Loucy (cell line): ENCODE data around the gene SERPINB6.

Experiments
- H2AFZ ChIP-seq: fragments of 200-600 bp; sonication (generic); 2 replicates; pipeline ENCODE4 v1.6.0; 2016; ENCODE audit warnings: antibody characterized with exemption, mild to moderate bottlenecking, low read length, moderate library complexity
- H3F3A ChIP-seq: fragments of 200-600 bp; 2 replicates; pipeline ENCODE4 v1.6.0; 2016; ENCODE audit warnings: antibody characterized with exemption, low read depth, mild to moderate bottlenecking
- H3K27me3 ChIP-seq: fragments of 200-600 bp; sonication (generic); 2 replicates; pipeline ENCODE4 v1.6.1; 2014; ENCODE audit warnings: low read length, mild to moderate bottlenecking; ENCODE audit not compliant: insufficient read depth, poor library complexity, severe bottlenecking
- H3K36me3 ChIP-seq: fragments of 200-600 bp; sonication (generic); 2 replicates; pipeline ENCODE4 v1.6.1; 2016; ENCODE audit warnings: low read length; ENCODE audit not compliant: insufficient read depth
- H3K4me1 ChIP-seq: fragments of 200-600 bp; sonication (generic); 2 replicates; pipeline ENCODE4 v1.5.1; 2014; ENCODE audit warnings: low read length, mild to moderate bottlenecking; ENCODE audit not compliant: insufficient read depth, poor library complexity, severe bottlenecking
- H3K4me2 ChIP-seq: fragments of 200-600 bp; sonication (generic); 2 replicates; pipeline ENCODE4 v1.6.0; 2014; ENCODE audit warnings: antibody characterized with exemption, low read length, low read depth, mild to moderate bottlenecking; ENCODE audit not compliant: poor library complexity, severe bottlenecking
- H3K4me3 ChIP-seq: fragments of 200-600 bp; sonication (generic); 2 replicates; pipeline ENCODE4 v1.5.1; 2014; ENCODE audit warnings: low read length, mild to moderate bottlenecking, mixed read lengths; ENCODE audit not compliant: poor library complexity, severe bottlenecking
- H3K79me2 ChIP-seq: fragments of 200-600 bp; sonication (generic); 2 replicates; pipeline ENCODE4 v1.6.1; 2014; ENCODE audit warnings: low read length; ENCODE audit not compliant: insufficient read depth
- H3K9ac ChIP-seq: fragments of 200-600 bp; sonication (generic); 2 replicates; pipeline ENCODE4 v1.6.0; 2014; ENCODE audit warnings: mild to moderate bottlenecking, low read depth, low read length, moderate library complexity; ENCODE audit not compliant: poor library complexity, severe bottlenecking
- H3K9me2 ChIP-seq: fragments of 200-600 bp; sonication (generic); replicated peaks from 2 replicates; pipeline ENCODE4 v1.6.1; 2016; ENCODE audit warnings: low read depth, low read length, mixed read lengths
- H3K9me3 ChIP-seq: fragments of 200-600 bp; sonication (generic); 2 replicates; pipeline ENCODE4 v1.6.1; 2014; ENCODE audit warnings: mild to moderate bottlenecking, antibody characterized with exemption, low read length, low read depth; ENCODE audit not compliant: insufficient read depth
- H4K20me1 ChIP-seq: fragments of 200-600 bp; sonication (generic); 2 replicates; pipeline ENCODE4 v1.6.0; 2014; ENCODE audit warnings: antibody characterized with exemption, low read length, mild to moderate bottlenecking; ENCODE audit not compliant: insufficient read depth, poor library complexity, severe bottlenecking
- EZH2phosphoT487 ChIP-seq: fragments of 200-600 bp; IDR thresholded peaks from 2 replicates; pipeline ENCODE4 v1.6.1; 2018; ENCODE audit warnings: antibody characterized with exemption, mild to moderate bottlenecking, moderate library complexity, borderline replicate concordance
- TF ChIP-seq, protein P1 (sequence below): fragments of 200-600 bp; sonication (generic); conservative IDR thresholded peaks from 2 replicates; pipeline ENCODE4 v1.5.1; 2014; ENCODE audit warnings: mild to moderate bottlenecking, antibody characterized with exemption, low read length

The SERPINB6 gene

DNA sequence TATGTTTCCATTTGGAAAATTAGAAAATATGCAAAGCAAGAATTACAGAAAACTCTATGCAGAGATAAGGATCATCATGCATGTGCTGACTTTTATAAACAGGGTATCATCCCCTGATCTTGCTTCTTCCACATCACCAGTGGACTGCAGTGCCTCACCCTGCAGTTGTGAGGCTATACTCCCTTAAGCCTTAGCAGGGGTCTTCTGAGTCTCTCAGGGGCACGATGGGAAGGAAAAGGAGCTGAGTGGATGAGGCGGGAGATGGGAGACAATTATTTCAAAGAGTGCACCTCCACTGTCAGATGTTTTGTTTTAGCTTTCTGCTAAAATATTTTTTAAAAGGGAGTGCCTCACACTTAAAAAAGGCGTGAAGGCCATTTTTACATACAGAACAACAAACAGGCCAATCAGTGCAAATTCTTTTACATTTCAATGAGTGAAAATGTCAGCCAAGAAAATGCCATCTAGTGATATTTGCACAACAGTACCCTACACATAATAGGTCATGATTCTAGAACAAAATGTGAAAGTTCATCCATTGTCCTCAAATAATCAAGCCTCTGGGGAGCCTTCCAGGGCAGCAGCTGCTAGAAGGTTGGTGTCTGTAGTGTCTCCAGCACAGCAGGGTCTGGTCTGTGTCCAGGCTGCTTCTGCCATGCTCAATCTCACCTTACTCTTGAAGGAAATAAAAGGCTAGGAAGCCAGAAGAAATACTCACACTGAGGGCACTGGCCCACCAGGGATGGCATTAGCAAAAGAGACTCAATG lies 55.0 kb downstream of the SERPINB6 start:
- Histone ChIP-seq H3K4me1 (peaks cover 6% of the 10 kb centered on the region), H3K9me2 (no peaks in the 10 kb centered on the region), H3K4me3 (no peak overlapping the region), H3K79me2 (no peaks in the 10 kb centered on the region), H3F3A (no peaks in the 10 kb centered on the region), H2AFZ (no peak overlapping the region), H4K20me1 (no peaks in the 10 kb centered on the region), H3K9ac (no peak overlapping the region), H3K4me2 (no peak overlapping the region), H3K27me3 (no peaks in the 10 kb centered on the region), H3K9me3 (no peaks in the 10 kb centered on the region), H3K36me3 (no peaks in the 10 kb centered on the region)
- TF ChIP-seq, protein P1, sequence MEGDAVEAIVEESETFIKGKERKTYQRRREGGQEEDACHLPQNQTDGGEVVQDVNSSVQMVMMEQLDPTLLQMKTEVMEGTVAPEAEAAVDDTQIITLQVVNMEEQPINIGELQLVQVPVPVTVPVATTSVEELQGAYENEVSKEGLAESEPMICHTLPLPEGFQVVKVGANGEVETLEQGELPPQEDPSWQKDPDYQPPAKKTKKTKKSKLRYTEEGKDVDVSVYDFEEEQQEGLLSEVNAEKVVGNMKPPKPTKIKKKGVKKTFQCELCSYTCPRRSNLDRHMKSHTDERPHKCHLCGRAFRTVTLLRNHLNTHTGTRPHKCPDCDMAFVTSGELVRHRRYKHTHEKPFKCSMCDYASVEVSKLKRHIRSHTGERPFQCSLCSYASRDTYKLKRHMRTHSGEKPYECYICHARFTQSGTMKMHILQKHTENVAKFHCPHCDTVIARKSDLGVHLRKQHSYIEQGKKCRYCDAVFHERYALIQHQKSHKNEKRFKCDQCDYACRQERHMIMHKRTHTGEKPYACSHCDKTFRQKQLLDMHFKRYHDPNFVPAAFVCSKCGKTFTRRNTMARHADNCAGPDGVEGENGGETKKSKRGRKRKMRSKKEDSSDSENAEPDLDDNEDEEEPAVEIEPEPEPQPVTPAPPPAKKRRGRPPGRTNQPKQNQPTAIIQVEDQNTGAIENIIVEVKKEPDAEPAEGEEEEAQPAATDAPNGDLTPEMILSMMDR: no peak
- no peak for TF ChIP-seq EZH2phosphoT487

DNA sequence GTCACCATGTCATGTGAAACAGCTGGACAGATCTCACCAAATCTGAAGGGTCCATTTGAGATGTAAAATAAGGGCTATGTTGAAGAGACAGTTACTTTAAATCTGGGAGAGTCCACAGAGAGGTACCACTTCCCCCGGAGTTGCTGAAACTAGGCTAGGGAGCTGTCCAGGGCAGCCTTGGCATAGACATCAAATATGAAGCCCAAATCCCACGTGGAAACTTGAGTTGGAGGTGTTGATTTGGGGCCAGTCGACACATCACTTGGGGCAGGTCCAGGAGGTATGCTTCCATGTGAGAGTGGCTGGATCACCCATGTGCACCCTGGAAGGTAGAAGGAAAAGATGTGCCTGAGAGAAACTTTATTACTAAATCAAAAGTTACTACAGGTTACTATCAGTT lies 56.2 kb downstream of the SERPINB6 start:
- Histone ChIP-seq H3K9me3 (no peaks in the 10 kb centered on the region), H3K9me2 (no peaks in the 10 kb centered on the region), H3K27me3 (no peaks in the 10 kb centered on the region), H3K36me3 (no peaks in the 10 kb centered on the region), H3K9ac (no peak overlapping the region), H3K4me2 (no peak overlapping the region), H2AFZ (no peak overlapping the region), H3K4me3 (no peak overlapping the region), H3F3A (no peaks in the 10 kb centered on the region), H3K4me1 (peaks cover 6% of the 10 kb centered on the region), H4K20me1 (no peaks in the 10 kb centered on the region), H3K79me2 (no peaks in the 10 kb centered on the region)
- TF ChIP-seq, protein P1: no peak
- TF ChIP-seq EZH2phosphoT487: no peak

DNA sequence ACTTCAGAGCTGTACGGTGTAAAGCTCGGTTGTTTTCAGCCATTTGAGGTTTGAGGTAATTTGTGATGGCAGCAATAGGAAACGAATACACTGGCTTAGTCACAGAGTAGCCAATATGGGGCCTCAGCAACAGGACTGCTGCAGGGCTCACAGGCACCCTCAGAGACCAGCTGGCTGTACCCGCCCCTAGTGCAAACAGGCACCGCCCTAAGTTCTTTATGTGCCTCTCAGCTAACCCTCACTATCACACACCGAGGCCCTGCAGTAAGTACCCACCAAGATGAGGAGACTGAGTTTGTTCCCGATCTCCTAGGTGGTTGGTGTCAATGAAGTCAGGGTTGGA lies 57.1 kb downstream of the SERPINB6 start:
- Histone ChIP-seq H3K27me3 (no peaks in the 10 kb centered on the region), H3K9ac (no peak overlapping the region), H3K4me3 (no peak overlapping the region), H3F3A (no peaks in the 10 kb centered on the region), H3K36me3 (no peaks in the 10 kb centered on the region), H4K20me1 (no peaks in the 10 kb centered on the region), H2AFZ (no peak overlapping the region), H3K4me2 (no peak overlapping the region), H3K4me1 (peaks cover 11% of the 10 kb centered on the region), H3K9me3 (no peaks in the 10 kb centered on the region), H3K9me2 (no peaks in the 10 kb centered on the region), H3K79me2 (no peaks in the 10 kb centered on the region)
- TF ChIP-seq, protein P1: no peak
- no peak for TF ChIP-seq EZH2phosphoT487
